ENCODE measurements around the gene MPC2. TPM values are rescaled to one million over a fixed set of nuclear protein-coding genes. Genes with fewer than 3 reads are reported as not detected.

MPC2 gene
- total RNA-seq, 2 donors from 2014 or later, result 78.9 to 169 TPM

DNA sequence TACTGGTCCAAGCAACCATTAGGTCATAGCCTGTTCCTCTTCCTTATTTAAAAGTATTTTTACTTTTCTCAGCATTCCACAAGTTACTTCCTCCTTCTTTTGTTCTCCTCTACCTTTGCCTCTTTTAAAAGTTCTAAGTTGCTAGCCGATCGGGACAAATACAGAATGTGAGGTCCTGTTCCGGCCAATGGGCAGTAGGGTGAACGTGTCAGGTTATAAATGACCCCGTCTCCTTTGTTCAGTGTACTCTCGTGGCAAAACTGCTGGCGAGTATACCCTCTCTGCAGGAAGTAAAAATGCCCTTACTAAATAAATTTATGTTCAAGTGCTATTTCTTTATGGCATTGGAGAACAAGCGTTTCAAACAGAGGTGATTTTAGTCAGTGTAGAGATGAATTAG is 25.5 kb downstream of the MPC2 start:
- intact Hi-C loops (cut with DNase I), result no loop called here
- H3K27me3 ChIP-seq (replicated peaks; ENCODE audit: insufficient read depth), result no peaks in the 10 kb centered on the region
- TF ChIP-seq POLR2AphosphoS5 (IDR thresholded peaks at IDR 0.05) (peak; percentile 14), POLR2A (IDR thresholded peaks at IDR 0.05) (no peak)
- TF ChIP-seq, protein P1, sequence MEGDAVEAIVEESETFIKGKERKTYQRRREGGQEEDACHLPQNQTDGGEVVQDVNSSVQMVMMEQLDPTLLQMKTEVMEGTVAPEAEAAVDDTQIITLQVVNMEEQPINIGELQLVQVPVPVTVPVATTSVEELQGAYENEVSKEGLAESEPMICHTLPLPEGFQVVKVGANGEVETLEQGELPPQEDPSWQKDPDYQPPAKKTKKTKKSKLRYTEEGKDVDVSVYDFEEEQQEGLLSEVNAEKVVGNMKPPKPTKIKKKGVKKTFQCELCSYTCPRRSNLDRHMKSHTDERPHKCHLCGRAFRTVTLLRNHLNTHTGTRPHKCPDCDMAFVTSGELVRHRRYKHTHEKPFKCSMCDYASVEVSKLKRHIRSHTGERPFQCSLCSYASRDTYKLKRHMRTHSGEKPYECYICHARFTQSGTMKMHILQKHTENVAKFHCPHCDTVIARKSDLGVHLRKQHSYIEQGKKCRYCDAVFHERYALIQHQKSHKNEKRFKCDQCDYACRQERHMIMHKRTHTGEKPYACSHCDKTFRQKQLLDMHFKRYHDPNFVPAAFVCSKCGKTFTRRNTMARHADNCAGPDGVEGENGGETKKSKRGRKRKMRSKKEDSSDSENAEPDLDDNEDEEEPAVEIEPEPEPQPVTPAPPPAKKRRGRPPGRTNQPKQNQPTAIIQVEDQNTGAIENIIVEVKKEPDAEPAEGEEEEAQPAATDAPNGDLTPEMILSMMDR (IDR thresholded peaks at IDR 0.05), result no peak
- peaks cover 3% of the 10 kb centered on the region for H3K4me1 ChIP-seq (replicated peaks)
- 26% methylated on average over 8 of the region's 8 CpGs for WGBS
- H3K9me3 ChIP-seq, result peaks cover 3% of the 10 kb centered on the region
- DNase-seq (ENCODE audit: low spot score), result peak; percentile 14
- peak overlapping the region; percentile 68 to 73 for H3K27ac ChIP-seq
- peak overlapping the region in 1 of 2 donors; percentile 1 for H3K4me3 ChIP-seq
- H3K36me3 ChIP-seq, result no peaks in the 10 kb centered on the region

DNA sequence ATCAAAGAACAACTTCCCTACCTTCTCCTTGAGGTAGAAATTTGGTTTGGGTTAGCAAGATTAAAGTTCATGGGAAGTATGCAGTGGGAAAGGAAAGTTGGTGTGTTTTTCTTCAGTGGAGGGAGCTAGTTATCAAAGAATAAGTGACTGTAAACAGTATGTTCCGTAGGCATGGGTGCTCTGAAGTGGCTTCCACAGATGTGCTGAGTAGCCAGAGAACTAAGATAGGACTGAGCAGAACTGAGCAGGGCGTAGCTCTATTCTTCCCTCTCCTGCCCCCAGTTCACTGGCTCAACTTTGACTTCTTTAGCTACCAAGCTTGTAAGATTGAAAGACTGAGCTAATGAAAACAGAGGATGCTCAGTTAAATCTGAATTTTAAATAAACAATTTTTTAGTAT is 26.3 kb downstream of the MPC2 start:
- Histone ChIP-seq H3K36me3 (no peaks in the 10 kb centered on the region), H3K9me3 (peaks cover 3% of the 10 kb centered on the region), H3K4me1 (replicated peaks) (peaks cover 3% of the 10 kb centered on the region), H3K27ac (peak overlapping the region in 1 of 2 donors; percentile 73), H3K27me3 (replicated peaks; ENCODE audit: insufficient read depth) (no peaks in the 10 kb centered on the region), H3K4me3 (no peak overlapping the region)
- intact Hi-C loops (cut with DNase I), result no loop called here
- 74% methylated on average over 2 of the region's 2 CpGs for WGBS
- no peak for DNase-seq (ENCODE audit: low spot score)
- TF ChIP-seq POLR2A (IDR thresholded peaks at IDR 0.05) (no peak), POLR2AphosphoS5 (IDR thresholded peaks at IDR 0.05) (no peak)
- TF ChIP-seq, protein P1 (IDR thresholded peaks at IDR 0.05), result no peak

DNA sequence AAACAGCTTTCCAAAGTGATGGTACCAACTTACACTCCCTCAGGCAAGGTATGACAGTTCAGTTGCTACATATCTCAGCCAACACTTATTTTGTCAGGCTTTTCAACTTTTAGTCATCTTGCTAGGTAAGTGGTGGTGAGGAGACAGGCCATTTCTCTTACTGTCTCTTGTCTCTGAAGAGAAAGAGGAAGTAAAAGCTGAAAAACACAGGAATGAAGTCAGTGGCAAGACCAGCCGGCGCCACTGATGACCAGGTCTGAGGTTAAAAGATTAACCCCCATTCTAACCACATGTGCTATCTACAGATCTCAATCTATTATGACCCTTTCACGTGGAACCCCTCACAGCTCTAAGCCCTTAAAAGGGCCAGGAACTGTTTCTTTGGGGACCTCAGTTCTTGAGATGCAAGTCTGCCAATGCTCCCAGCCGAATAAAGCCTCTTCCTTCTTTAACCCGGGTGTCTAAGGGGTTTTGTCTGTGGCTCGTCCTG is 27.1 kb downstream of the MPC2 start:
- Histone ChIP-seq H3K9me3 (peaks cover 3% of the 10 kb centered on the region), H3K27me3 (replicated peaks; ENCODE audit: insufficient read depth) (no peaks in the 10 kb centered on the region), H3K4me3 (no peak overlapping the region), H3K36me3 (no peaks in the 10 kb centered on the region), H3K27ac (no peak overlapping the region), H3K4me1 (replicated peaks) (peaks cover 7% of the 10 kb centered on the region)
- intact Hi-C loops (cut with DNase I), result no loop called here
- TF ChIP-seq POLR2A (IDR thresholded peaks at IDR 0.05), result no peak
- TF ChIP-seq, protein P1 (IDR thresholded peaks at IDR 0.05), result no peak
- no peak for DNase-seq (ENCODE audit: low spot score)
- WGBS, result 88% methylated on average over 6 of the region's 6 CpGs

DNA sequence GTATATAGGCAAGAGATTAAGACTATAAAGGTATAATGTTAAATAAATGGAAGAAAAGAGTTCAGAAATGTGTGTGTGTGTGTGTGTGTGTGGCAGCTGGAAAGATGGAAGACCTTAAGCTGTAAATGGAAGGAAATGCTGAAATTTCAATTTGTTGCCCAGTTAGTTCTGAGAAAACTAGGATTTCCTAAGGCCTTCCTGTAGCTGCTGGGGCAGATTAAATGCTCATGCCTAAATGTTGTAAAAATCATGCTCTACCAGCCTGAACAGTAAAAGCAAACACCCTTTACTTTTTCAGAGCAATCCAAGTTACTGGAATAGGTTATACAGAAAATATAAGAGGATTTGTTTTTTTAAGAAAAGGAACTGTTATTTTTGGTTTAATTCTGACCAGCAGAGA is 31.2 kb downstream of the MPC2 start:
- peaks cover 3% of the 10 kb centered on the region for H3K9me3 ChIP-seq
- TF ChIP-seq POLR2AphosphoS5 (IDR thresholded peaks at IDR 0.05) (no peak), POLR2A (IDR thresholded peaks at IDR 0.05) (no peak)
- TF ChIP-seq, protein P1 (IDR thresholded peaks at IDR 0.05), result no peak
- peak overlapping the region in 1 of 2 donors; percentile 1 for H3K27ac ChIP-seq
- H3K4me3 ChIP-seq, result no peak overlapping the region
- H3K27me3 ChIP-seq (replicated peaks; ENCODE audit: insufficient read depth), result no peaks in the 10 kb centered on the region
- peaks cover 4% of the 10 kb centered on the region for H3K4me1 ChIP-seq (replicated peaks)
- no peak for DNase-seq (ENCODE audit: low spot score)
- H3K36me3 ChIP-seq, result no peaks in the 10 kb centered on the region
- intact Hi-C loops (cut with DNase I), result no loop called here

DNA sequence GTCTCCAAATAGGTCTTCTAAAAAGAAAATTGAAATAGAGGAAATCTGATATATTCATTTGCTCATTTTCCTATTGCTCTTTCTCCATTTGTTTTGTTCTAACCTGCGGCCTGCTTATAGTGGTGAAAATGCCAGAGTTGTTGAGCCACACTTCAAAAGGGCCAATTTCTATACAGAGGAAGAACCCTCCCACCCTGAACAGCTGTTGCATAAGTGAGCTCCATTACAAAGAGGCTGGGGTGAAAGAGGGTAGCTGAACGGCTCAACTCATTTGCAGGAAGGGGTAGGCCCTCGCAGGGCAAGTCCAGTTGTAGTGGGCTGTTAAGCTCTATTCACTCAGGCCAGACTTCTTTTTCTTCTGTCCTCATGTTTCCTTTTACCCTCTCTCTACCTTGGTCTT is 31.7 kb downstream of the MPC2 start:
- WGBS, result 71% methylated on average over 3 of the region's 3 CpGs
- intact Hi-C loops (cut with DNase I), result no loop called here
- Histone ChIP-seq H3K27ac (peak overlapping the region in 1 of 2 donors; percentile 1), H3K4me3 (no peak overlapping the region), H3K27me3 (replicated peaks; ENCODE audit: insufficient read depth) (no peaks in the 10 kb centered on the region), H3K9me3 (peaks cover 3% of the 10 kb centered on the region), H3K4me1 (replicated peaks) (peaks cover 3% of the 10 kb centered on the region), H3K36me3 (no peaks in the 10 kb centered on the region)
- DNase-seq (ENCODE audit: low spot score), result no peak
- TF ChIP-seq POLR2AphosphoS5 (IDR thresholded peaks at IDR 0.05) (no peak), POLR2A (IDR thresholded peaks at IDR 0.05) (no peak)
- TF ChIP-seq, protein P1 (IDR thresholded peaks at IDR 0.05), result no peak
